Upper lobe of left lung (tissue), 4 donors: ENCODE measurements around the gene SPOCK1.

Experiments used
- CTCF ChIP-seq, 6 experiments: fragments of 450-650 bp in 4 of 6; fragments of 200-600 bp in 2 of 6; sonication (generic) in 2 of 6; IDR thresholded peaks; one replicate each; pipeline ENCODE4 v1.5.1; 2016 to 2019; ENCODE audit warnings: antibody characterized with exemption in 6 of 6
- EP300 ChIP-seq, 4 donors: sonication (generic); formaldehyde crosslinking; IDR thresholded peaks; one replicate each; pipeline ENCODE4 v1.5.1; 2017; ENCODE audit warnings: antibody characterized with exemption in 4 of 4, control low read depth in 2 of 4
- POLR2AphosphoS5 ChIP-seq, 2 donors: sonication (generic); formaldehyde crosslinking; IDR thresholded peaks; one replicate each; pipeline ENCODE4 v1.5.1; 2017; ENCODE audit warnings: antibody characterized with exemption in 2 of 2

DNA sequence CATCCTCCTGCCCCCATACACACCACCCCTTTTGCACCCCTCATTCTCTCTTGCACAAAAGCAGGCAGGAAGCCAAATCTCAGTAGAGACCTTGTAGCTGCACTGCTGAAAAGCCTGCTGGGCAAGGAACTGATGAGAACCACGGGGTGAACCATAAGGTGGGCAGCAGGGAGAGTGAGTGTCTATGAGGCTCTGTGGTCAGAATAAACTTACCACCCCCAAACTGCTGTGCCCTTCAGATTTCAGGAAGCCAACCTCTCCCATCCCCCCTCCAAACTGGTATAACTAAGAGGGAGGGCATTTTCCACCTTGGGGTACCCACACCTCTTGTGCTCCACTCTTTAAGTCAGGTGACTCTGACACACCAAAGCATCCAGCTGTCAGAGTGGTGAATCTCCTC, 471.4 kb downstream of the SPOCK1 start:
- TF ChIP-seq CTCF (IDR thresholded peaks at IDR 0.05), result no peak
- no peak for TF ChIP-seq POLR2AphosphoS5 (IDR thresholded peaks at IDR 0.05)
- no peak for TF ChIP-seq EP300 (IDR thresholded peaks at IDR 0.05)
